NCI-H2227 (cell line): ENCODE data around the gene TRPM5.

Experiments used
- DNase-seq: peaks from one replicate; lab custom pipeline; 2025; ENCODE audit not compliant: unreplicated experiment; lab: John Stamatoyannopoulos, UW

Gene TRPM5

GRCh38 chr11:2471048-2471803 lies 26.9 kb upstream of the TRPM5 start:
- no peak for DNase-seq

- DNase-seq: no peak
Observed at GRCh38 chr11:2470495-2470894, 26.2 kb upstream of the TRPM5 start.

DNA sequence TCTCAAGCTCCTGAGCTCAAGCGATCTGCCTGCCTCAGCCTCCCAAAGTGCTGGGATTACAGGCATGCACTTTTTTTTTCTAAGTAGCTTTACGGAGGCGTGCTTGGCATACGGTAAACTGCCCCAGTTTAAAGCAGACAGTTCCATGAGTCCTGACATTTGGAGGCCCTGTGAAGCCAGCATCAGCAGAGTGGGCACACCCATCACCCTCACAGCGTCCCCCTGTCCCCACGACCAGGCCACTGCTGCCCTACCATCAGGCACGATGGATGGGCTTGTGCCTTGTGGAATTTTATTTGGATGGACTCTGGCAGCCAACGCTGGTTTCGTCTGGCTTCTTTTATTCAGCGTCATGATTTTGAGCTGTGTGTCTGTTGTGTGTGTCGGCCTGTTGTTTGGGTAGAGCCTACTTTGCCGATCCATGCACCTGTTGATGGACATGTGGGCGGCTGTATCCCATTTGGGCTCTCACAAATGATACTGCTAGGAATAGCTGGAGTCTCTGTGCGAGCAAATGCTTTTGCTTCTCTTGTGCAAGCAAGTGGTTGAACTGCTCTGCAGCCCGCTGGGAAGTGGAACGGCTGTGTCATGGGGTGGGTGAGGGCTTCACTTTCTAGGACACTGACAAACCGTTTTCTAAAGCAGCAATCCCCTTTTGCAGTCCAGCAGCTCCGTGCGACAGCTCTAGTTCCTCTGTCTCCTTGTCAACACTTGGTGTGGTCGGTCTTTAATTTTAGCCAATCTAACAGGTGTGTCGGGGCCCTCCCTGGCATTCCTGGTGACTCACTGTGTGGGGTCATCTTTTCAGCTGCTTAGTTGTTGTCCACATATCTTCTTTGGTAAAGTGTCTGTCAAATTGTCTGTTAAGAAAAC lies 24.3 kb upstream of the TRPM5 start:
- DNase-seq: no peak

DNA sequence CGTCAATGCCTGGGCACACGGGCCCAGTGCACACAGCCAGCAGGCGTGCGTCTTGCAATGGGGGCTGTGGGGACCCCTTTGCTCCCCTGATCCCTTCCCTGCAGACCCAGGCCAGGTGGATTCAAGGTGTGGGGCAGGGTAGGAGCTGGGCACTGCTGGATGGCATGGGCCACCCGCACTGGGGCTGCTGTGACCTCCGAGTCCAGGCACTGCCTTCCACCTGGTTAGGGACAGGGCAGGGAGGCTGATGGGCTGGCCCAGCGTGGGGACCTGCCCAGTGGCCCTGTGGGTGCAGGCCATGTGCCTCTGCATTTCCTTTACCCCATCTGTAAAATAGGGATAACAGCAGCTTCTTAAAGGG lies 23.4 kb upstream of the TRPM5 start:
- no peak for DNase-seq

DNA sequence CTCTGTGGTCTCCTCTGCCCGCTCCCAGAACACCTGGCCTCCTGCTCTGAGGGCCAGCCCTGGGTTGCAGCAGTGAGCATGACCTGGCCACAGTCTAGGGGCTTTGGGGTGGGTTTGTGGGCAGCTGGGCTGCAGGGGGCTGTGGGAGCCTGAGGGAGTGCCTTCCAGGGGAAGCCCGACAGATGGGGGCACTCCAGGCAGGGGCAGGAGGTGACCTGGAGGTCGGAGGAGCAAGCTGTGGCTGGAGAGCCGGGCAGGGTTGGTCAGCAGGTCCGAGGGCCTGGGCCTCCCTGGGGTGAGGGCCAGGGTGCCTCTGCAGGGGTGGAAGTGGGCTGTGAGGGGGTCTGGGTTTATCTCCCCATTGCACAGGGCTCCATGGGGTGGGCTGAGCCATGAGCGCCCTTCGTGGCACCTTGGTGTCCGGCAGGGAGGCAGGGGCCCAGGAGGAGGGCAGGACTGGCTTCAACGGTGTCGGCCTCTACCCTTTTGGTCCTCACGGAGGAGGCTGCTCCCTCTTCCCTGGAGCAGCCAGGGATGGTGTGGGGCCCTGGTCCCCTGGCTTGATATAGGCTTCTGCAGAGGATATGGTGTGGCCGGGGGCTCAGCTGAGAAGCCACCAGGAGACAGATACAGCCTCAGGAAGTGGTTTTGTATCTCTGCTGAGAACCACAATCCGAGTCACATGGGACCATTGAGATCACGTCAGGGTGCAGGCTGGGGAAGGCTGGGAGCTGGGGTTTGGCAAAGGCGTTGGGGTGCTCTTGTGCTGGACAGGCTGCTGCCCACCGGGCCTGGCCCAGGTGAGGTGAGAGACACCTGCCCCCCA lies 22.8 kb upstream of the TRPM5 start:
- DNase-seq: no peak

DNA sequence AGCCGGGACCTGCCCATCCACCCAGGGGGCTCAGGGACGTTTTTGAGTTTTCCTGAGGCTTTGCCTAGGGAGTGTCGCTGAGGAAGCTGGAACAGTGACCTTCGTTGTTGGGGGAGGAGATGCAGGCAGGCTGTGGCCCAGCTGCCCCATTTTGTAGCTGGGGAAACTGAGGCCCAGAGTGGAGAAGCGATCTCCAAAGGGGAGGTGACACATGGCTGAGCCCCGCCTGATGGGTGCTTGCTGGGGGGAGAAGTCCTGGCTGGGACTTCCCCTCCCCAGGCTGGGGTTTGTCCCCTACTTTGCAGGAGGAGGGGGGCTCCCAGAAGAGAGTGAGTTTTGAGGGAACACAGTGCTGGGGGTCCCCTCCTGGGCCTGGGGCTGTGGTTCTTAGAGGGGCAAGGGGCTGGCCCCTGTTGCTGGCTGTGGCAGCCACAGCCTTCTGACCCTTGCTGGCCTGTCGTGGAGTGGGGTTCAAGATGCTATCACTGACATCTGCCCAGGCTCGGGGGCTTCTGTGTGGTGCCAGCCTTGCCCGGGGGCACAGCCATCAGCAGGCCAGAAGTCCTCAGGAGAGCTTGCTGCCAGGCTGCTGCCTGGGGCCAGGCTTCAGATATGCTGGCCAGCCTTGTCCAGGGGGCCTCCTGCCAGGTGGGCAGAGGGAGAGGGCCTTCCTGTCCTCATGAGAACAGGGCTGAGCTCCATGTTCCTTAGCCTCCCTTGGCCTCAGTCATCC lies 21.9 kb upstream of the TRPM5 start:
- no peak for DNase-seq

DNA sequence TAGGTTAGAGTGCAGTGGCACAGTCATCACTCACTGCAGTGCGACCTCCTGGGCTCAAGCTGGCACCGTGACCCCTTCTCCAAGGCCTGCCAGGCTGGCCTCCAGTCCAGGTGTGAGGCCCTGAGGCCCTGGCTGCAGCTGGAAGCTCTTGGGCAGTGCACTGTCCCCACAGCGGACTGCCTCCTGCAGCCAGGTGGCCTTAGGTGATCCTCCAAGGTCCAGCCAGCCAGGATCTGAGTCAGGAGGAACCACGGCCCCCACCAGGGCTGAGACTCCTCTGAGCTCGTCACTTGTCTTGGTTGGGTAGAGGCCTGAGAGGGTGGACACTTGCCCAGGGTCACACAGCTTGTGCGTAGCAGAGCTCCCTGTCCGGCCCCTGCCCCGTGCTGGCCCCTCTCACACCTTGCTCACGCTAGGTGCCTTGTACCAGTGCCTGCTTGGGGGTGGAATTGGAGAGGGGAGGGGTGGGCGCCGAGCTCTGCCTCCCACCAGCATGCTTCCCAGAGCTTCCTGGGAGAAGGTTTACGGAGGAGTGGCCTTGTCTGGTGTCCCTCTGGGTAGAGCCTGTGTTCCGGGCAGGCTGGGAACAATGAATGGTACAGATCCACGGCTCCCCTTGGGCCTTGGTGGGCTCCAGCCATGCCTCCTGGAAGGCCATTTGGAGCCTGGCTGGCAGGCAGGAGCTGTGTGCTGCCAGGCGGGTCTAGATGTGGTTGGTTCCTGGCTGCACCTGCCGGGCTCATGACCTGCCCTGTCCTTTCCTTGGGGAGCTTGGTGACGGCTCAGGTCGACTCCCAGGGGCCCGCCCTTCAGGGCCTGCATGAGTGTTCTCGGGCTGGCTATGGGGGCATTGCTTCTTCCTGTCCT lies 21.1 kb upstream of the TRPM5 start:
- DNase-seq: no peak

DNA sequence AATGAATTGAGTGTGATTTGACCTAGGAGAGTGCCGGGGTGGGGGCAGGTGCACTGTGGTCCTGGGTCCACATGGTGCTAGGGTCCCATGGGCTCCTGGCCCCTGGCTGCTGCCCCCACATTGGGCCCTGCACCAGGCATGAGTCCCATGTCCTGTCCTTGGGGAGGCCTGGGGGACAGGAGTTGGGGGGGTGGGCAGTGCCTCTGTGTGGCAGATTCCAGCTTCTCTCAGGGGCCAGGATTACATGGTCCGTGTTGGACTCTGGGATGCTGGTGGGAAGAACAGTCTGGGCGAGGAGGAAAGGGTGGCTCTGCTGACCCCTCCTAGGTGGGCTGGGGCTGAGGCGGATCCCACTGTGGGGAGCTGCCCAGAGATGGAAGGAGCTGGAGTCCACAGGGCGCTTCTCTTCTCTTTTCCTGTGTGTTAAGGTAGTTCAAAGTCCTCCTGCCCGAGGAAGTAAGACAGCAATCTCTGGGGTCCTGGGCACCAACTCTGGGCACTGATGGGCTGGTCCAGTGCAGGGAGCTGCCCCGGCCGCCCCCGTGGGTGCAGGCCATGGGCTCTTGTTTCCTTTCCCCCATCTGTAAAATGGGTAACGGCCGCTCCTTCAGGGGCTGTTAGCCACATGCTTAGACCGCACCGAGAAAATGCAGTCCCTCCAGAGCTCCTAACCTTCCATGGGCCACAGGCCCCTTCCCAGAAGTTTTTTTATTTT lies 20.3 kb upstream of the TRPM5 start:
- no peak for DNase-seq

DNA sequence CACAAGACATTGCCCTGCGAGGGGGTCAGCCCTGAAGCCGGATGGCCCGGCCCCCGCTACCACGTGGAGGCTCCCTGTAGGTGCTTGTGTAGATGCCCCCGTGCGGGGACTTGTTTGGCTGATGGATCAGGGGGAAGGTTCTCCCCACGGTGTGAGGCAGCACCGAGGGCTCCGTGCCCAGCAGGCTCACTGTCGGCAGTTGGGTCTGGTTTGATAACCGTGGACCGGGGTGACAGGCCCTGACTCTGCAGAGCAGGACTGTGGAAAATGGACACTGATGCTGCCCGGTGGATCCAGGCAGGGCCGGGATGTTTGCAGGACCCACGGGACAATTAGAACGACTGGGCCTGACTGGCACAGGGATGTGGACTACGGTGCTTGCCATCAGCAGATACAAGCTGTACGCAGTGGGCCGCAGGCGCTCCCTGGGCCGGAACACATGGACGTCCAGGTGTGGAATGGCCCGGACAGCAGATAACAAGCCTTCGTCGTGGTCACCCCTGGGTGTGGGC lies 19.5 kb upstream of the TRPM5 start:
- no peak for DNase-seq

DNA sequence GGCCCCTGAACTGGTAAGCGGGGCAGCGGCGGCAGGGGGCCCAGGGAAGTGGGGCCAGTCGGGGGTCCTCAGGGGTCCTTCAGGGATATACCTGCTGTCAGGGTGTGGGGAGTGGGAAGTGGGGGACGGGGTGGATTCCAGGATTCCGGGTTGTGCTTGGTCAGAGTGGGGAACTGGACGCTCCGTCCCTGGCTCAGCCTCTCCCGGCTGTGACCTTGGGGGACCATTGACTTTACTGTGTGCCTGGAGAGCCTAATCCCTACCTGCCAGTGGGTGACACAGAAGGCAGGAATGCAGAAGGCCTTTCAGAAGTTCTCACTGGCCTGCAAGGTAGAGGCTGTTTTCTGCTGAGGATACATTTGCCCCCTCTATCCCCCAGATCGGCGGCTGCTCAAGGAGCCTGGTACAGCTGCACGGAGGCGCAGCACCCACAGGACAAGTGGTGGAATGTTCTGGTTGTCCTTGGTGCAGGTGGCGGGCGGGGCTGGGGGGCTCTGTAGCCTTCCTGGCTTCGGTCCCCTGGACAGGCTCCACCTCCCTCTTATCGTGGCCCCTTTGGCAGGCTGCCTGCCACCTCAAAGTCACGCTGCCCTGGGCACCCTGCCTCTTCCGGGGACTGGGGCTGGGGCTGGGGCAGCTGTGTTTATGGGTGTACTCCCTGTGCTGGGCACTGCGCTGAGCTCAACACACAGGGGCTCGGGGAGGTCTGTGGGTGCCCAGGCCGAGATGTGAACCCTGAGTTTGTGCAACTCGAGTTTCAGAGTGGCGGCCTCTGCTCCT lies 18.9 kb upstream of the TRPM5 start:
- DNase-seq: no peak

GRCh38 chr11:2462543-2462985 lies 18.2 kb upstream of the TRPM5 start:
- no peak for DNase-seq

DNA sequence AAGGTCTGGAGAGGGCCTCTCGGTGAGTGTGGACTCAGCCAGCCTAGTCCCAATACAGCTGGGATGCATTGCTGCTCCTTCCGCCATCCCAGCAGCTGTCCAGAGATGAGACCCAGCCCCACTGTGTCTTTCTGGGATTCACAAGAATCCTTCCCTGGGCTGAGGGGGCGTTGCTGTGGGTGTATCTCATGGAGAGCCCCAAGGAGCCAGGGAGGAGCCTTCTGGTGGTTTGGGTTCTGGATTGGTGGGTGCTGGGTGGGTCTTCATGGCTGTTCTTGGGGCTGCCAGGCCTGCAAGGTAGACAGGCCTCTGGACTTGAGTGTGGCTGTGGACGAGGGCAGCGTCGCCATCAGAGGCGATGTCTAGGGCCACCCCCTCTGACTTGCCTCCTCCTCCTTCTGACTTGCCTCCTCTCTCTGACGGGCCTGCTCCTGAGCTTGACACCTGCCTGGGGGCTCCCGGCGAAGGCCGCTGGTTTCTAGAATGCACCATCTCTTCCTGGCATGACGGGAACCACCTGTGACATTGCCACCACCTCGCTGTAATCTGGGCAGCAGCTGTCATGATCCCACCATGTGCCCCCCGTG lies 17.7 kb upstream of the TRPM5 start:
- no peak for DNase-seq

DNA sequence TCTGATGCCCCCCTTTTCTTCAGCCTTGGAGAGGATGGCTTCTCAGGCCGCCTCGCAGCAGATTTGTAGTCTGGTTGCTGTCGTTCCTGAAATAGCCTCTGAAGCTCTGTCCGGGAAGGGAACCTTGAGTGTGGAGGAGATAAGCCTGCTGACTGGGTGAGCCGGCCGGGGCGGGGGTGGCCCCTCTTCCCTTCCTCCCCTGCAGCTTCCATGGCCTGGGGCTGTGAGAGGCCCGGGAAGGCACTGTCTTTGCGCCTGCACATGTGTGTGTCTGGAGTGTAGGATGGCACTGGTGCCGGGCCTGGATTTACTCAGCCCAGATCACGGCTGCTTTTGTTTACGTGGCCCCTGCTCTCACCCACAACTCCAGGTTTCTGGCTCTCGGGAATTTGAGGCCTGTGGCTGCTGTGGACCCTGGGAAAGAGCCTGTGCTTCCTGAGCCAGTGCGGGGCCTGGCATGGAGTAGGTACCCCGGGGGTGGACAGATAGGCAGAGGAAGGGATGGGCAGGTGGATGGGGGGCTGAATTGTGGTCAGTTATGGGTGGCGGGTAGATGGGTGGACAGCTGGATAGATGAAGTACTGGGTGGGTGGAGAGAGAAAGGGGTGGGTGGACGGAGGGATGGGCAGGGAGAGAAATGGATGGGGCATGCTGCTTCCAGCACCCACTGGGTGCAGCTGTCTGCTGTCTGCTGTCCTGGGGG lies 17.1 kb upstream of the TRPM5 start:
- DNase-seq: no peak

DNA sequence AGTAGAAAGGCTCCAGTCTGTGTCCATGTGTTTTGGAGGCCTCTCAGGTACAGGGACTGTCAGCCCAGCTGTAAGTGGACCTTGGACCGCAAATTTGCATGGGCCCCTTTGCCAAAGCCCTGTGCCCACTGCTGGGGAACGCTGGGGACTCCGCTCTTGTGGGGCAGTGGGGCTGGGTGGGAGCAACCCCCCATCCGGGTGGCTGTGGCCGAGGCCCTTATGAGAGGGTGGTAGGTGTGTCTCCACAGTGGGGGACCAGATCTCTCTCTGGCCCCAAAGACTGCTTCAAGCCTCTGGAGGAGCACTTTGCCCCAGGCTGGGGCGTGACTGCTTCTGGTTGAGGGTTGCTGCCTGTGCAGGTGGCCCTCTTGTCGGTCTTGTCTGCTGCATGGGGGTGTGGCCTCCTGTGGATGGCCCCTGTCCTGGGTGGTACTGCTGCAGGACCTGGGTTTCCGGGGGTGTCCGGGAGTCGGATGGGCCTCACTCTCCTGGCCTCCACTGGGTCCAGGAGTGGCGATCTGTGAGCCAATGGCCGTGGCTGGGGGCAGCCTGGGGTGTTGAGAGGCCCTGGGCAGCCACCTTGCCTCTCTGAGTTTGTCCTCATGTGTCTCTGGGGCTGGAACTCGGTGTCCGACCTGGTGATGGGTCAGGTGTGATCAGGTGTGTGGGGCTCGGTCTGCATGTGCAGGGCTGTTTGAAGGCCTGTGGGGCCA lies 16.4 kb upstream of the TRPM5 start:
- DNase-seq: no peak

DNA sequence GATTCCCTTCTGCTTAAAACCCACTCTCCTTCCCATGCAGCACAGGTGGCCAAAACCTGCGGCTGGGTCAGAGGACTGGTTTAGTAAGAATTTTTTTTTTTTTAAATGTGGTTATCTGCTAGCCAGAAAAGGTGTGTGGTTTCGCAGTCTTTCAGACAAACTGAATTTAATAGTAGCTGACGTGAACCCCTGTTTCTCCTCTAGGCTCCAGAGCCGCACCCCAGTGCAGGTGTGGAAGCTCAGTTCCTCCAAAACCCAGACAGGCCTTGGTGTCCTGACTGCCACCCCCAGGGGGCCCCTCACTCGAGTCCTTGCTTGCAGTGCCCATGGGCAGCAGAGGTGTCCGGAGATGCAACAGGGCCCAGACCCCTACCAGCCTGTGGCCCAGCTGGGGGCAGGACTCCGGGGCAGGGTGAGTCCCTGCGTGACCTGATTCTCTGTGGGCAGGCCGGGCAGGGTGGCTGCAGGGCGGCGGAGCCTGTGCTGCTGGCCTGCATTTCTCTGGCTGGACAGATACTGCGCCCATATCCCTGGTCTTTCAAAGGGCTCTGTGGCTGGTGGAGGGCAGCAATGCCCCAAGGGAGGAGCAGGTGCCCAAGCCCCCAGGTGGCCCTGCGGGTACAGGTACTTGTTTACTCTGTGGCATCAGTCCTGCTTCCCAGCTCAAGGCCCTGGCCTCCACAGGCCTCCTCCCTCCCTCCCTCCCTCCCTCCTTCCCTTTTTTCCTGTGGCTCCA lies 15.7 kb upstream of the TRPM5 start:
- no peak for DNase-seq
